GM19372 (cell line): ENCODE data around the gene EXD1.
"Not testable (repeated sequence)": the region's sequence is repeated elsewhere in the genome, so short reads cannot be mapped to it uniquely, and the experiment has no call there.

Experiments used
- ATAC-seq: cut with Tn5 transposase; IDR thresholded peaks from one replicate; pipeline ENCODE4 v1.9.1; 2021; ENCODE audit warnings: mild to moderate bottlenecking, low read depth, moderate library complexity; ENCODE audit not compliant: unreplicated experiment

The EXD1 gene, protein sequence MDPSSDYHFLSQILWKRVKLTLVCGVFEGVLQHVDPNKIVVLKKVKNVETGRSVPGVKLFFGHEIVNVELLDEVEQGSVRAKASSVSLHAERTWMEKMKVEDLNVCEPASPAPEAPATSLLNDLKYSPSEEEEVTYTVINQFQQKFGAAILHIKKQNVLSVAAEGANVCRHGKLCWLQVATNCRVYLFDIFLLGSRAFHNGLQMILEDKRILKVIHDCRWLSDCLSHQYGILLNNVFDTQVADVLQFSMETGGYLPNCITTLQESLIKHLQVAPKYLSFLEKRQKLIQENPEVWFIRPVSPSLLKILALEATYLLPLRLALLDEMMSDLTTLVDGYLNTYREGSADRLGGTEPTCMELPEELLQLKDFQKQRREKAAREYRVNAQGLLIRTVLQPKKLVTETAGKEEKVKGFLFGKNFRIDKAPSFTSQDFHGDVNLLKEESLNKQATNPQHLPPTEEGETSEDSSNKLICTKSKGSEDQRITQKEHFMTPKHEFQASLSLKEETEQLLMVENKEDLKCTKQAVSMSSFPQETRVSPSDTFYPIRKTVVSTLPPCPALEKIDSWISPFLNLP

GRCh38 chr15:41230650-41231421, at the start of gene EXD1, which contains the start of gene CHP1:
Gene EXD1 (minus strand): TSS chr15:41230757. CDS start chr15:41226575, 4,182 bp downstream.
Gene CHP1 (plus strand): TSS chr15:41231268. CDS start chr15:41231383, 115 bp downstream.
- peak; percentile 90 for ATAC-seq

DNA sequence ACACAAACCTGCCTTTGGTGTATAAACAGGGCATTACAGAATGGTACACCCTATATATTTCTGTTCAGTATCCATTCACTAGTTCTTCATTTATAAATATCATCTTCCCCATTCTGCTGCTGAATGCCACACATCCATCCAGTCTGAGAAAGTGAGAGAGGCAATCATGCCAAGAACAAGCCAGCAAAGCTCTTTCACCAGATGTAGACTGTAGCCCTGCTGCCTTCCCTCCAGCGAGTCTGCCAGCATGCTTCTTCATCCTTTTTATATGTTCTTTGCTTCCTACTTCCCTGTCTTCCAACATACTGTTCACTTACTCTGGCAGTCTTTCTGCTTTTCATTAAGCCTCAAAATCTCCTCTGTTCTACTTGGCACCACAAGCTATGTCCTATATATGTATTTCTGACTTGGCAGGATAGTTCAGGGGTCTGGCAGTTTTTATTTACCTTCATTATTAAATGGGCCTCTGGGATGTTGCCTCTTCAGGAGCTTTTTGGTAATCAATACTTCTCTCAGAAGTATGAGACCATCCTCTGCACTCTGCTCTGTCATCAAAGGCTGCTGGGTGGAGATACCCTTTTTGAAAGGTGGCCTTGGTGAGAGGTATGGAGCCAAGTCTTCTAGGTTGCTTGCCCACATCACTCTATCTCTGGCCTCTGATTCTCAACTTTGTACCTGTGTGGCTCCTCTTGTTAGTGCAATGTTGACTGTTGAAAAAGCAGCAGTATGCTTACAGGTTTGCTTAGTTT, 49.2 kb upstream of the EXD1 start:
- ATAC-seq: no peak

- ATAC-seq: no peak
Measured at GRCh38 chr15:41278319-41278718, 47.8 kb upstream of the EXD1 start.

- ATAC-seq: no peak
Measured at GRCh38 chr15:41276831-41277230, 46.3 kb upstream of the EXD1 start.

GRCh38 chr15:41269887-41270286, 39.3 kb upstream of the EXD1 start:
- ATAC-seq: no peak

DNA sequence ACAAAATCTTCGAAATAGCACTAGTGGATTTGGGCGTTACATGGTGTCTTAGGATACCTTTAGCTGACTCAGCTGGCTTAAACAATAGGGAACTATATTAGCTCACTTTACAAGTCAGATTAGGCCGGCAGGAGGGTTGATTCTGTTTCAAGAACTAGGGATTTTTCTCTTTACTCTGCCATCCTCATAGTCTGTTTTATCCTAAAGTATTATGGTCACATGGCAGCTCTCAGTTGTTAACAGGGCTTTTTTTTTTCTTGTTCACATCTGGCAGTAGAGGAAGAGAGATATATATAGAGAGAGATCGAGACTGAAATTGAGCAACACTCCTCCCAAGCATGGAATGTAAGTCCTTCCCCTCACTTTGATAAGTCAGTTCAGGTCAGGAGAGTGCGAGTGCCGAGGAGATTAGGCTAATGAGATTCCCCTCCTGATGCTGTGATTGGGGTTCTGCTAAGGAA, 33.4 kb upstream of the EXD1 start:
- ATAC-seq: no peak

- ATAC-seq: no peak
Measured at GRCh38 chr15:41262571-41262970, 32.0 kb upstream of the EXD1 start.

- not testable (repeated sequence) for ATAC-seq
Measured at GRCh38 chr15:41260924-41261323, 30.4 kb upstream of the EXD1 start.

DNA sequence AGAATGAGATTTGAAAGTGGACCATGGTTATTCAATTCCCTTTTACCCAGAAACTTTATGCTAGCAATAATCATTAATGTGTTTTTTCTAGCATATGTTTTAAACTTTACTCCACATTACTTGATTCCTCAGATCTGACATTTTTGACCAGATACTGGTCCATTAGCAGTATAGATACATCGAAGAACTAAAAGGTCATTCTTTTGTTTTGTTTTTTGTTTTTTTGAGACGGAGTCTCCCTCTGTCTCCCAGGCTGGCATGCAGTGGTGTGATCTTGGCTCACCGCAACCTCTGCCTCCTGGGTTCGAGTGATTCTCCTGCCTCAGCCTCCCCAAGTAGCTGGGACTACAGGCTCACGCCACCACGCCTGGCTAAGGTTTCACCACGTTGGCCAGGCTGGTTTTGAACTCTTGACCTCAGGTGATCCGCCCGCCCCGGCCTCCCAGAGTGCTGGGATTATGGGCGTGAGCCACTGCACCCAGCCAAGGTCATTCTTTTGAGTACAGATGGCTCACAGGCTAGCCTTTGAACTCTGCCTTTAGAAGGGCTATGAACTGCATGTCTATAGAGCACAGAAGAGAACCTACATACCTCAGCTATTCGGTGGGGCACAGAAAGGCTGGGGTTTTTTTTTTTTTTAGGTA, 29.1 kb upstream of the EXD1 start:
- ATAC-seq: no peak

DNA sequence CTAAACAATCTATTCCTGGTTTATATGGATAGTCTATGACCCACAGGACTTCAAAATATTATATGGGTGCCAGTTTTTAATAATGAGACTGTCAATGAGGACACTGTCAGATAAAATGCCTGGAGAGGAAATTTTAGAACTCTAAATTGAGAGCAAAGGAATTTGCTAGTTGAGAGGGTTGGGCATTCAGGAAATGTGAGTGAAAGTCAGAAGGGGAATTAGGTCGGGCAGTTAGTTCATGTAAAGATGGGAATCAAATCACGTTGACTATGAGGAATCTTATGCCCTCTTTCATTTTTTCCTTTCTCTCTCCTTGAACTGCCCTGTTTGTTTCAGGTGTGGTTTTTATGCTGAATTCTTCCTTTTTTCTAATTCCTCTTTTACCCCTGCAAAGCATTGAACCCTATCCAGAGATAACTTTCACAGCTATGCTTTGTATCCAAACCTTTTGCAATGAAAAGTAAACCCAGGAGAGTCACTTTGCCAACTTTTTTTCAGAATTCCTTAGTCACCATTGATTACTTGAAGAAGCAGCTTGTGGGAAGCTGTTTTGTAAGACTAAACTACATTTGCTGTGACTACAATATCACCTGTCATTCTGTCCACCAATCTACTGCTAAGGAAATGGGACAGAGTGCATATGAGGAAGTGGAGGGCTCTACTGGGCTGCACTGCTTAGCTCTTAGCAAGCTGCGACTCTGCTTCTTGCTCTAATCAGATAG, 28.4 kb upstream of the EXD1 start:
- ATAC-seq: no peak

DNA sequence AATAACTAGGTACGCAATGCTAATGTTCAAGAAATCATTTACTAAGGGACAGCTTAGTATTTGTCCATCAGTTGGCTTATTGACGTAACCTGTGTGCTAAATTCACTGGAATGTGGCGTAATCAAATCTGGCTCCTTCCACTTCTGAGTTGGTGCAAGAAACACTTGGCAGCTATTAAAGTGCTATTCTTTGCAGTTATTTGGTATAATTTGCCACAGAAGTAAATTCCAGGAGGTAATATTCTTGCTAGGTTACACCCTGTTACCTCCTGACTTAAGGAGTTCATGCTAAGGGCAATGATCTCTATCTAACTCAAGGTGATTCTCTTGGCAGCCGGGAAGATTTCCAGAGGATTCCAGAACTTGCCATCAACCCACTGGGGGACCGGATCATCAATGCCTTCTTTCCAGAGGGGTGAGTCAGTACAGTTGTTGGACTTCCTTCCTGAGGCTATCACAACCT, 26.1 kb upstream of the EXD1 start:
- no peak for ATAC-seq

DNA sequence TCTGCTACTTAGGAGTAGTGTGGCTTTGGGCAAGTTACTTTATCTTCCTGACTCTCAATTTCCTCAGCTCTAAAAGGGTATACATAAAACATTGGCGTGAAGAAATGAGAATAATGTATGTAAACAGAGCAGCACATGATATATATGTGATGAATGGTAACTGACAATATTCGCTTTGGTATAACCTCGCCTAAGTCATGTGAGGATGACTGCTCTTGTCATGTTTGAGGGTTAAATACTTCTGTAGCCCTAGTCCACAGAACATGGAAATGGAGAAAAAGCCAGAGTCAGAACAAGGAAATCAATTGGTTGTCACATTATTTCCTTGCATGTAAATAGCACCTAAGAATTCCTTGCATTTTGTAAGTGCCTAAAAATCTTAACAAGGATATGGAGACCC, 25.5 kb upstream of the EXD1 start:
- no peak for ATAC-seq

GRCh38 chr15:41254560-41254959, 24.0 kb upstream of the EXD1 start:
- ATAC-seq: no peak

GRCh38 chr15:41251411-41251810, 20.9 kb upstream of the EXD1 start:
- no peak for ATAC-seq

DNA sequence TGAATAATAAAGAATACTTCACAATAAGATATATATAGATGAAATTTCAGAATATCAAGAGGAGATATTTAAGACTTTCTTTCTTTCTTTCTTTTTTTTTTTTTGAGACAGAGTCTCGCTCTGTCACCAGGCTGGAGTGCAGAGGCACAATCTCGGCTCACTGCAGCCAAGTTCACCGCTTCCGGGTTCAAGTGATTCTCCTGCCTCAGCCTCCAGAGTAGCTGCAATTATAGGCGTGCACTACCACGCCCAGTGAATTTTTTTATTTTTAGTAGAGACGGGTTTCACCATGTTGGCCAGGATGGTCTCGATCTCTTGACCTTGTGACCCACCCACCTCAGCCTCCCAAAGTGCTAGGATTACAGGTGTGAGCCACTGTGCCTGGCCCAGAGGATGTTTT, 20.2 kb upstream of the EXD1 start:
- not testable (repeated sequence) for ATAC-seq

DNA sequence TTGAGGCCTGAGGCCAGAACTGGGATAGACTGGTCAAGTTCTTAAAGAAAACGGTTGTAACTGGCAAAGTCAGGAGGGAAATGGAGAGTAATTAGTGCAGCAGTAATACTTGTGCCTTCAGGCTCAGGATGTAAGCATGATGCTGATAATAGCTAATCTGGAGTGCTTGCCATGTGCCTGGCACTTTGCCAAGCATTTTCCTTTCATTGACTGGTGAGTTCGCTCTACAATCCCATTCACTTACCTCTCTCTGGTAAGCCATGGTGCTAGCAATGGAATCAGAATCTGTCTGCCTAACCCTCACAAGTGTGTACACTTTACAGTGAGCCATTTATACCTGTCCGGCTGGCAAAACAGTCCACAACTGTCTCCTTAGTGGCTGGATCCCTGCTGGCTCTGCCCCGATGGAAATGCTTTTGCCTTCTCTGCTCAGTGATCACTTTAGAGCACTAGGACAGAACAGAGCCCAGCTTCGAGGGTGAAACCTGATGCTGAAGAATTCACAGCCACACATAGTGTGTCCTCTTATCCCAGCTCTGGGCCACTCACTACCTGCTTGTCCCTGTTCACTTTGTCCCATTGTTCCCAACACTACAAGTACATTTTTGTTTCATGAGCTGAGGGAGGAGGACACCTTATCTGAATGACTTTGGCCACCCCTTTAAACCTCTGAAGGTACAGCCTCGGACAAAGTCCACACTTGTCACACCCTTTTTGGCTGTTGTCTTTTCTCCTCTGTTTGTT, 10.8 kb upstream of the EXD1 start:
- ATAC-seq: no peak

GRCh38 chr15:41238100-41238499, 7.5 kb upstream of the EXD1 start:
- no peak for ATAC-seq

- no peak for ATAC-seq
Measured at GRCh38 chr15:41235929-41236328, 5.4 kb upstream of the EXD1 start.

GRCh38 chr15:41235228-41235627, 4.7 kb upstream of the EXD1 start:
- not testable (repeated sequence) for ATAC-seq
